ENCODE data around the gene GLI3. TPM values are rescaled to one million over a fixed set of nuclear protein-coding genes. Genes with fewer than 3 reads are reported as not detected.

The GLI3 gene
- total RNA-seq, 1 experiment from 2014 or later, result 23.1 TPM

DNA sequence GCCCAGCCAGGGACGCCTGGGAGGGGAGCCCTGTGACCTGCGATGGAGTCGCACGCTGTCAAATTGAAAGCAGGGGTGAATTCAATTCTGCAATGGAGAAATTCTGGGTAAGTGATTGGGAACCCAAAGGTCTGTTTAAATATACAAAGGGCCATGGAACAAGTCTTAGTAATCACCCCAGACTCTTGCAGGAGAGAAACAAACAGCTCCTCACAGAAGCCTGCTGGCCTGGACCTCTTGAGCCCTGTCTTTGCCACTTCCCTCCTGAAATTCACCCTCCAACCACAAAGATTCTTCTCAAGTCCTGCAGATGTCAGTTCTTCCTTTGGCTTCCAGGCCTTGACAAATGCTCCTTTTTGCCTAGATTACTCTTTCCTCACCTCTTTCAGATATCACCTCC is 97.3 kb downstream of the GLI3 start:
- ChIA-PET POLR2A (no interaction called here), CTCF (interaction anchor here (0.6 kb wide), 1 partner anchor 404 kb away, joined by 3 read pairs; no protein-coding TSS in a partner anchor)
- Mint-ChIP-seq H3K4me1 (ENCODE audit: insufficient read depth, unreplicated experiment) (peaks cover 20% of the 10 kb centered on the region), H3K36me3 (ENCODE audit: insufficient read depth, unreplicated experiment) (peaks cover 40% of the 10 kb centered on the region), H3K27me3 (ENCODE audit: insufficient read depth, unreplicated experiment) (no peaks in the 10 kb centered on the region), H3K27ac (ENCODE audit: low read depth, unreplicated experiment) (no peak overlapping the region), H3K4me3 (ENCODE audit: unreplicated experiment) (no peak overlapping the region), H3K9me3 (ENCODE audit: unreplicated experiment) (no peaks in the 10 kb centered on the region)
- intact Hi-C loops (cut with micrococcal nuclease), result no loop called here
- no peak for DNase-seq (ENCODE audit: unreplicated experiment)
- BruUV-seq (replicated peaks), result no TSS peak
- TF ChIP-seq, protein P1, sequence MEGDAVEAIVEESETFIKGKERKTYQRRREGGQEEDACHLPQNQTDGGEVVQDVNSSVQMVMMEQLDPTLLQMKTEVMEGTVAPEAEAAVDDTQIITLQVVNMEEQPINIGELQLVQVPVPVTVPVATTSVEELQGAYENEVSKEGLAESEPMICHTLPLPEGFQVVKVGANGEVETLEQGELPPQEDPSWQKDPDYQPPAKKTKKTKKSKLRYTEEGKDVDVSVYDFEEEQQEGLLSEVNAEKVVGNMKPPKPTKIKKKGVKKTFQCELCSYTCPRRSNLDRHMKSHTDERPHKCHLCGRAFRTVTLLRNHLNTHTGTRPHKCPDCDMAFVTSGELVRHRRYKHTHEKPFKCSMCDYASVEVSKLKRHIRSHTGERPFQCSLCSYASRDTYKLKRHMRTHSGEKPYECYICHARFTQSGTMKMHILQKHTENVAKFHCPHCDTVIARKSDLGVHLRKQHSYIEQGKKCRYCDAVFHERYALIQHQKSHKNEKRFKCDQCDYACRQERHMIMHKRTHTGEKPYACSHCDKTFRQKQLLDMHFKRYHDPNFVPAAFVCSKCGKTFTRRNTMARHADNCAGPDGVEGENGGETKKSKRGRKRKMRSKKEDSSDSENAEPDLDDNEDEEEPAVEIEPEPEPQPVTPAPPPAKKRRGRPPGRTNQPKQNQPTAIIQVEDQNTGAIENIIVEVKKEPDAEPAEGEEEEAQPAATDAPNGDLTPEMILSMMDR (IDR thresholded peaks at IDR 0.05; ENCODE audit: unreplicated experiment), result no peak

DNA sequence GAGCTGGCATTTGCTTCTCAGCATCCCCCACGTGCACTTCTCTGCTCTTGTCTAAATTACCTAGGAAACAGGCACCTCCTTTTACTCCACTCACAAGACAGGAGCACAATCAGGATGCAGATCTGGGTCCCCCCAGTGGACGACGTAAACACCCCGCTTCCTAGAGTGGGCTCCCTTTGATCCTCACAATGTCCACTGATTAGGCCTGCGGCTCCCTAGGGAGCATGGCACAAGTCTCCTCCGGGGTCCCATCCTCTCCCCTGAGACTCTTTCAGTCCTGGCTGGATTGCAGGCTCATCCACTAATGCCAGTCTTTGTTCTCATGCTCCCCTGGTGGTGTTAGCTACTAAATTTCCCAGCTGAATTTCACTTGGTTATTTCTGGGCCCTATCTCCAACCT is 98.3 kb downstream of the GLI3 start:
- CTCF ChIA-PET, result interaction anchor here (0.6 to 1.7 kb wide), 5 partner anchors 10 to 486 kb away, joined by 3 to 5 read pairs (median 4); no protein-coding TSS in a partner anchor
- no peak overlapping the region for H3K27ac Mint-ChIP-seq (ENCODE audit: low read depth, unreplicated experiment)
- no peaks in the 10 kb centered on the region for H3K9me3 Mint-ChIP-seq (ENCODE audit: unreplicated experiment)
- H3K36me3 Mint-ChIP-seq (ENCODE audit: insufficient read depth, unreplicated experiment), result peaks cover 40% of the 10 kb centered on the region
- POLR2A ChIA-PET, result no interaction called here
- no TSS peak for BruUV-seq (replicated peaks)
- no peaks in the 10 kb centered on the region for H3K27me3 Mint-ChIP-seq (ENCODE audit: insufficient read depth, unreplicated experiment)
- H3K4me3 Mint-ChIP-seq (ENCODE audit: unreplicated experiment), result no peak overlapping the region
- TF ChIP-seq, protein P1 (IDR thresholded peaks at IDR 0.05; ENCODE audit: unreplicated experiment), result no peak
- DNase-seq (ENCODE audit: unreplicated experiment), result no peak
- intact Hi-C loops (cut with micrococcal nuclease), result no loop called here
- H3K4me1 Mint-ChIP-seq (ENCODE audit: insufficient read depth, unreplicated experiment), result peaks cover 20% of the 10 kb centered on the region

DNA sequence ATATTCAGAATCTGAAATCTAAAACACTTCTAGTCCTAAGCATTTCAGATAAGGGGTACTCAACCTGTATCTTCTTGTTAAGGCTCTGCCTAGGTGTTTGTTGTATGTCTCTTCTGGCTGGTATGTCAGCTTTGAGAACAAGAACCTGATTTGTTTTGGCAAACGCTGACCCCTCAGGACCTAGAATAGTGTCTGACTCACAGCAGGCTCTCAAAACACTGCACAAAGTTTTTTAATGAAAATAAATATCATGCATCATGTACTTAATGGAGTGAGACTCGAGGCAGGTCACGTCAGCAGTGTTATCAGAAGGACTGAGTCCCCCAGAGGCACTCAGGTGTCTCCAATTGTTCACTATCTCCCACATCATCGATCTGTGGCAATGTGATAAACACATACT is 99.1 kb downstream of the GLI3 start:
- POLR2A ChIA-PET, result no interaction called here
- H3K36me3 Mint-ChIP-seq (ENCODE audit: insufficient read depth, unreplicated experiment), result peaks cover 40% of the 10 kb centered on the region
- no peak for DNase-seq (ENCODE audit: unreplicated experiment)
- H3K4me1 Mint-ChIP-seq (ENCODE audit: insufficient read depth, unreplicated experiment), result peaks cover 23% of the 10 kb centered on the region
- intact Hi-C loops (cut with micrococcal nuclease), result no loop called here
- H3K27ac Mint-ChIP-seq (ENCODE audit: low read depth, unreplicated experiment), result no peak overlapping the region
- H3K4me3 Mint-ChIP-seq (ENCODE audit: unreplicated experiment), result no peak overlapping the region
- no peaks in the 10 kb centered on the region for H3K9me3 Mint-ChIP-seq (ENCODE audit: unreplicated experiment)
- CTCF ChIA-PET, result interaction anchor here (0.6 to 1.7 kb wide), 4 partner anchors 9 to 1216 kb away, joined by 3 to 6 read pairs (median 4); no protein-coding TSS in a partner anchor
- TF ChIP-seq, protein P1 (IDR thresholded peaks at IDR 0.05; ENCODE audit: unreplicated experiment), result no peak
- BruUV-seq (replicated peaks), result no TSS peak
- H3K27me3 Mint-ChIP-seq (ENCODE audit: insufficient read depth, unreplicated experiment), result no peaks in the 10 kb centered on the region

DNA sequence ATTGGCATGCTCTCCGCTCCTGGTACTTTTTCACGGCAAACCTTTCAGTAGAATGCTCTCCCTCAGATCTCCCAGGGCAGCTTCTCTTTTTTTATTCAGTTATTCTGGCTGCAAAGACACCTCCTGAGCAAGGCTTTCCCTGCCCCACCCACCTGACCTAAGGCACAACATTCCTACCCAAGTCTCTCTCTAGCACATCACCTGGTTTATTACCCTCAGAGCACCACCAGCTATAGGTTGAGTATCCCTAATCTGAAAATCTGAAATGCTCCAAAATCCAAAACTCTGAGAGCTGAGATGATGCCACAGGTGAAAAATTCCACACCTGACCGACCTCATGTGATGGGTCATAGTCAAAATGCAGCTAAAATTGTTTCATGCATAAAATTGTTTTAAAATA is 99.6 kb downstream of the GLI3 start:
- intact Hi-C loops (cut with micrococcal nuclease), result no loop called here
- H3K4me3 Mint-ChIP-seq (ENCODE audit: unreplicated experiment), result no peak overlapping the region
- peaks cover 40% of the 10 kb centered on the region for H3K36me3 Mint-ChIP-seq (ENCODE audit: insufficient read depth, unreplicated experiment)
- BruUV-seq (replicated peaks), result no TSS peak
- ChIA-PET CTCF (interaction anchor here (0.5 to 1.7 kb wide), 5 partner anchors 9 to 1217 kb away, joined by 3 to 6 read pairs (median 4); no protein-coding TSS in a partner anchor), POLR2A (interaction anchor here (0.6 to 1.0 kb wide), 2 partner anchors 22 to 1705 kb away, joined by 4 read pairs; no protein-coding TSS in a partner anchor)
- H3K4me1 Mint-ChIP-seq (ENCODE audit: insufficient read depth, unreplicated experiment), result peaks cover 28% of the 10 kb centered on the region
- TF ChIP-seq, protein P1 (IDR thresholded peaks at IDR 0.05; ENCODE audit: unreplicated experiment), result no peak
- H3K9me3 Mint-ChIP-seq (ENCODE audit: unreplicated experiment), result no peaks in the 10 kb centered on the region
- DNase-seq (ENCODE audit: unreplicated experiment), result no peak
- no peaks in the 10 kb centered on the region for H3K27me3 Mint-ChIP-seq (ENCODE audit: insufficient read depth, unreplicated experiment)
- no peak overlapping the region for H3K27ac Mint-ChIP-seq (ENCODE audit: low read depth, unreplicated experiment)

Data from MCF 10A (cell line).